ENCODE measurements around the gene AHCYL2.
"Not testable (repeated sequence)": the region's sequence is repeated elsewhere in the genome, so short reads cannot be mapped to it uniquely, and the experiment has no call there.

Gene AHCYL2

DNA sequence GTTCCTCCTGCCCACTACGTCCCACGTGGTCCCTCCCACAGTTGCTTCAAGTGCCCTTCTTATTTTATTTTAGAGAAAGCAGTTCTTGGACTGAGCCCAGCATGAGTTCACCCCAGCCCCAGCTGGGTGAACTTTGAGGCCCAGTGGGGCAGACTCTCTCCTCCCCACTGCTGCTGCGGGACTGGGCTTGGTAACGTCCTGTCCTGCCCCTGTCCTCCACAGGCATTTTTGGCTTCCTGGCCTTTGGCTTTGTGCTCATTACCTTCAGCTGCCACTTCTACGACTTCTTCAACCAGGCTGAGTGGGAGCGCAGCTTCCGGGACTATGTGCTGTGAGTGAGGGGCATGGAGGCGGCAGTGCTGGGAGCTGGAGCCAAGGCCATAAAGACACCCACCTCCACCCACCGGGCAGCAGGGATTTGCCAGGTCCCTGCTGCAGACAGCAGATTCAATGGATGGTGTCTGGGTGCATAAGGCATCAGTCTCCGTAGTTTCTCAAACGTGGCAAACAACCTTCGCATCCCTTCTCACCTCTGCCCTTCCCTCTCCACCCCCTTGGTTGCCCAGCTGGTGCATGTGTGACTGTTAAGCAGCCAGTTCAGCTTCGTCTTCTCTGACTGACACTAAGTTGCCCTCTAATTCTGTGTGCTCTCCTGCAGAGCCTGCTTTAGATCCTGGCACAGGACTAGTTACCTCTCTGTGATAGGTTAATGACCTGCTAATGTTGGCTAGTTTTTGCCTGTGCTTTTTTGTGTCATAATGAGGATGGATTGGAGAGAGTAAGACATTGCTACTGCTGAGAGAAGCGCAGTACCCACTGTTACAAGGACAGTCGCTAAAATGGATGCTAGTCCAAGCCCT lies 15.5 kb upstream of the AHCYL2 start:
- no peak for DNase-seq (ENCODE audit: low read depth)

DNA sequence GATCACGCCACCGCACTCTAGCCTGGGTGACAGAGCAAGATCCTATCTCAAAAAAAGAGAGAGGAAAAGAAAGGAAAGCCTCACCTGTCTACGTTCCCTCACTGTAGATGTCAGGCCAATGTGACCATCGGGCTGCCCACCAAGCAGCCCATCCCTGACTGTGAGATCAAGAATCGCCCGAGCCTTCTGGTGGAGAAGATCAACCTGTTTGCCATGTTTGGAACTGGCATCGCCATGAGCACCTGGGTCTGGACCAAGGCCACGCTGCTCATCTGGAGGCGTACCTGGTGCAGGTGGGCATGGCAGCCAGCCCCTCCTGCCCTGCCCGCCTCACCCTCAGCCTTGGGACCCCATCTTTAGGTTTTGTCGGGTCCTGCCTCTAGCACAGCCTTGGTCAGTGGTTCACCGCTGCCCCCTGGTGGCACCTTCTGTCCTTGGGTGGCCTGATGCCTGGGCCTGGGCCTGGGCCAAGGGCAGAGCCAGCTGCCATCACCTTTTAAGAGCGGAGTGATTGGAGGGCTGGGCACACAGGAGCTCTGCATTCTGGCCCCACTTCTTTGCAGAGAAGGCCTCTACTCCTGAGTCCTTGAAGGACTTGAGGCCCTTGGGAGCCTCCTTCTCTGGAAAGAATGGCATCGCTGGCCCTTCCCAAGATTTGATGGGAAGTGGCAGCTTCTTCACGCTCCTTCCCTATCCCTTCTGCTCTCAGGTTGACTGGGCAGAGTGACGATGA lies 14.4 kb upstream of the AHCYL2 start:
- DNase-seq (ENCODE audit: low read depth): peak; percentile 68

DNA sequence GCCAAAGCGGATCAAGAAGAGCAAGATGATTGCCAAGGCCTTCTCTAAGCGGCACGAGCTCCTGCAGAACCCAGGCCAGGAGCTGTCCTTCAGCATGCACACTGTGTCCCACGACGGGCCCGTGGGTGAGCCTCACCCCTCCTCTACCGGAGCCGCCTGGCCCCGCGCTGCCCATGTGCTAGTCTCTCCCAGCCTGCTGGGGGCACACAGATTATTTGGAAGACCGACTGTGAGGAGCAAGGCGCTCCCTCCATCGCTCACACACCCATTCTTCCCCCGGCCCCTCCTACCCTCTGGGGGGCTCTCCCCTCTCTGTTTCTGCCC lies 13.9 kb upstream of the AHCYL2 start:
- DNase-seq (ENCODE audit: low read depth): no peak

- no peak for DNase-seq (ENCODE audit: low read depth)
Measured at GRCh38 chr7:129212126-129212525, 12.7 kb upstream of the AHCYL2 start.

DNA sequence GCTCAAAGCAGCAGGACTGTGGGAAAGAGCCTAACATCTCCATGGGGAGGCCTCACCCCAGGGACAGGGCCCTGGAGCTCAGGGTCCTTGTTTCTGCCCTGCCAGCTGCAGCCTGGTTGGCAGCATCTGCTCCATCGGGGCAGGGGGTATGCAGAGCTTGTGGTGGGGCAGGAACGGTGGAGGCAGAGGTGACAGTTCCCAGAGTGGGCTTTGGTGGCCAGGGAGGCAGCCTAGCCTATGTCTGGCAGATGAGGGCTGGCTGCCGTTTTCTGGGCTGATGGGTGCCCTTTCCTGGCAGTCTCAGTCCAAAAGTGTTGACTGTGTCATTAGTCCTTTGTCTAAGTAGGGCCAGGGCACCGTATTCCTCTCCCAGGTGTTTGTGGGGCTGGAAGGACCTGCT lies 12.2 kb upstream of the AHCYL2 start:
- DNase-seq (ENCODE audit: low read depth): no peak

DNA sequence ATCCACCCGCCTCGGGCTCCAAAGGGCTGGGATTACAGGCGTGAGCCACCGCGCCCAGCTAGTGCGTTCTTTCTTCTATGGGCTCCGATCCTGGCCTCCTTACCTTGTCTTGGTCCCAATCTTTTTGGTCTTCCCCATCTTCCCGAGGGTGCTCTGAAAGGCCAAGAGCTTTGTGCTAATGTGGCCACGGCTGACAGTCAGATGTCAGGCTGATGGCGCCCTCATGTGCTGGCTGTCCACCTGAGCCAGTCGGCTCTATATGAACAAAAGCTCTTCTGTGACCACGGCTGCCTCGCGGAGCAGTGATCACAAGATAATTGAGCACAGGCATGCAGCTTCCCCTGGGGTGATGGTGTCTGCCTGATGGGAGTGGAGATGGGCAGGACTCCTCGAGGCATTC lies 11.0 kb upstream of the AHCYL2 start:
- peak; percentile 20 for DNase-seq (ENCODE audit: low read depth)

- DNase-seq (ENCODE audit: low read depth): not testable (repeated sequence)
Measured at GRCh38 chr7:129215691-129216090, 9.1 kb upstream of the AHCYL2 start.

DNA sequence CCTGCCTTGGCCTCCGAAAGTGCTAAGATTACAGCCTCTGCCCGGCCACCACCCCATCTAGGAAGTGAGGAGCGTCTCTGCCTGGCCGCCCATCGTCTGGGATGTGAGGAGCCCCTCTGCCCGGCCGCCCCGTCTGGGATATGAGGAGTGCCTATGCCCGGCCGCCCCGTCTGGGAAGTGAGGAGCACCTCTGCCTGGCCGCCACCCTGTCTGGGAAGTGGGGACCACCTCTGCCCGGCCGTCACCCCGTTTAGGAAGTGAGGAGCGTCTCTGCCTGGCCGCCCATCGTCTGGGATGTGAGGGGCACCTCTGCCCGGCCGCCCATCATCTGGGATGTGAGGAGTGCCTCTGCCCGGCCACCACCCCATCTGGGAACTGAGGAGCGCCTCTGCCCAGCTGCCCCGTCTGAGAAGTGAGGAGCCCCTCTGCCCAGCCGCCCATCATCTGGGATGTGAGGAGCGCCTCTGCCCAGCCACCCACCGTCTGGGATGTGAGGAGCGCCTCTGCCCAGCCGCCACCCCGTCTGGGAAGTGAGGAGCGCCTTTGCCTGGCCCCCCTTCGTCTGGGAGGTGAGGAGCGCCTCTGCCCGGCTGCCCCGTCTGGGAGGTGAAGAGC lies 8.6 kb upstream of the AHCYL2 start:
- DNase-seq (ENCODE audit: low read depth): not testable (repeated sequence)

GRCh38 chr7:129216821-129217416 lies 7.9 kb upstream of the AHCYL2 start:
- DNase-seq (ENCODE audit: low read depth): not testable (repeated sequence)

DNA sequence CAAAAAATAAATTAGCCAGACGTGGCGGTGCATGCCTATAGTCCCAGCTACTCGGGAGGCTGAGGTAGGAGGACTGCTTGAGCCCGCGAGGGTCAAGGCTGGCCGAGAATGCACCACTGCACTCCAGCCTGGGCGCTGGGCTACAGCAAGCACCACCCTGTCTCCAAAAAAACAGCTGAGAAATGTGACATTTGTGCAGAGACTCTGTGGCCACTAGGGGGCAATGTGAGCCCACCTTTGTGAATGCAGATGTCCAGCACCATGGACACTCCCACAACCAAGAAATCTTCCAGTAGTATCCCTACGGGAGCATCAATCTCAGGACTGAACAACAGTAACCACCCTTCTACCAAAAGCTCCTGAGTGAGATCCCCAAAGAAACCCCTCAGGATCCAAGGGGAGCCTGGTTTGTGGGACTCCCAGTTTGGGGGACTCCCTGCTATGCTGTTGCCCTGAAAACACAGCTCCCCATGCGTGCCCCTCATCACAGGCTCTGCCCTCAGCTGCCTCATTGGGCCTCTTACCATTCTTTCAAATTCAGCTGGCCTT lies 6.2 kb upstream of the AHCYL2 start:
- peak; percentile 84 for DNase-seq (ENCODE audit: low read depth)

DNA sequence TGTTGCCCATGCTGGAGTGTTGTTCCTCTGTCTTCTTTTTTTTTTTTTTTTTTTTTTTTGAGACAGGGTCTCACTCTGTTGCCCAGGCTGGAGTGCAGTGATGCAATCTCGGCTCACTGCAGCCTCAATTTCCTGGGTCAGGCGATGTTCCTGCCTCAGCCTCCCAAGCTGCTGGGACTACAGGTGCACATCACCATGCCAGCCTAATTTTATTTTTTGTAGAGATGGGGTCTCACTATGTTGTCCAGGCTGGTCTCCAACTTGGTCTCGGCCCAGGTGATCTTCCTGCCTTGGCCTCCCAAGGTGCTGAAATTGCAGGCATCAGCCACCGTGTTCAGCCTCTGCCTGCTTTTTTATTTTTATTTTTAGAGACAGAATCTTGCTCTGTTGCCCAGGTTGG lies 5.7 kb upstream of the AHCYL2 start:
- not testable (repeated sequence) for DNase-seq (ENCODE audit: low read depth)

DNA sequence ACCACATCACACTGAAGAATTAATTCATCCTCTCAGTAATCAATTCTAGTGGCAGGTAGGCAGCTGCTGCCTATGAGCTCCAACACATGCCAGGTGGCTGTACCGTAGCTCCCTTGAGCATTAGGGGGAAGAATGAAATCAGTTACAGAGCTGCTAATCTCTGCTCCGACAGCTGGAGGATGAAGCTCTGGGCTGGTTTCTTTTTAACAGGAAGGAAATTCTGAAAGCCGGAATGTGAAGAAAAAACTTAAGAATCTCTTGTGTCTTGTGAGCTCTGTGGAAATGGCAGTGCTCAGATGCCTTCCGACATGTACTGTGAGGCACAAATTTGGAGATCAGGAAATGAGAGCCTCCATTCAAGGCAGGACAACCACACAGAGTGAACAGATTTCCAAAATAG lies 2.8 kb upstream of the AHCYL2 start:
- no peak for DNase-seq (ENCODE audit: low read depth)

DNA sequence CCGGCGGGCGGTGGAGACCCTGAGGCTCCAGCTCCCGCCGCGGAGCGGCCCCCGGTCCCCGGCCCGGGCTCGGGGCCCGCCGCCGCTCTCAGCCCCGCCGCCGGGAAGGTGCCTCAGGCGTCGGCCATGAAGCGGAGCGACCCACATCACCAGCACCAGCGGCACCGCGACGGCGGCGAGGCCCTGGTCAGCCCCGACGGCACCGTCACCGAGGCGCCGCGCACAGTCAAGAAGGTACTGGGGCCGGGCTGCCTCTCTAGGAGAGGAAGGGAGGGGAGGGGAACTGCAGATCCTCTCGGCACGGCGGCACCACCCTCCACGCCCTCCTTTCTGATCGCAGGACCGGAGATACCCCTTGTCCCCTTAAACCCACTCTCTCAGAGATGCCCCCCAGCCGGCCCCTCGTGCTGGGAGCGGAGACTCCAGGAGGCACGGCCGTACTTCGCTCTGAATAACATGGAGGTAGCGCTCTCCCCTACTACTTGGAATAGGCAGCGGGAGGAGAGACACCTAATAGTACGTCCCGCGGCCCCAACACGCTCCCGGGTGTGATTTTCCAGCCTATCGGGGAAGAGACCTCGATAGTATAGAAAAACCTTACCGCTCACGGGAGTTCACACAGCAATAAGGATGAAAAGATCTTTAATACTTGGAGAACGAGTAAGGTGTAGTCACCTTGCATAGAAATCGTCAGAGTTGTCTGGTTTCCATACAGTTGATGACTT lies 538 bp downstream of the AHCYL2 start:
- DNase-seq (ENCODE audit: low read depth): peak; percentile 43

DNA sequence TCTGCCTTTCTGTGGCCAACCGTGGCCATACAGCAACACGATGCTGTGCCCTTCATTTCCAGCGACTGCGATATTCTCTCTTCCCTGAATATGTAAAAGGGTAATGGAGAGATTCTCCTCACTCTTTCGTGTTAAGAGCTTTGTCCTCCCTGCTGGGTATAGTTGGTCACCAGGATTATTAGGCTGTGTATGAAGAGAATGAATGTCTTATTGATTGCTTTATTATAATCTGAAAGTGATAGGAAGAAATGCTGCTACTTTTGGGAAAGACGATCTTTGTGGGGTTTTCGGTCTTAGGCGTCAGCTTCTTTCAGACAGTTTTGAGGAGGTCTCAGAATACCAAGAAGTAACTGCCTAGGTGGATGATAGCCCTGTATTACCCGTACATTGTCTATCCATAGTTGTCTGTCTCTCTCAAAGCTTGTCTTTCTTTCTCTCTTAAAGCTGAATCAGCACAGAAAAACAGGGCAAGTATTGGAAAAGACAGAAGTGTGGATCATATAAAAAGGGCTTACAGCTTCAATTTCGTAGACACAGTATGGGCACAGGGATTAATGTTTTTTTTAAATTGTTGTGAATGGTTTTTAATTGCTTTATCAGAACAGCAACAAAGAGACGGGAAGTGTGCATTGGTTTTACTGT lies 1.2 kb downstream of the AHCYL2 start:
- DNase-seq (ENCODE audit: low read depth): peak; percentile 1

DNA sequence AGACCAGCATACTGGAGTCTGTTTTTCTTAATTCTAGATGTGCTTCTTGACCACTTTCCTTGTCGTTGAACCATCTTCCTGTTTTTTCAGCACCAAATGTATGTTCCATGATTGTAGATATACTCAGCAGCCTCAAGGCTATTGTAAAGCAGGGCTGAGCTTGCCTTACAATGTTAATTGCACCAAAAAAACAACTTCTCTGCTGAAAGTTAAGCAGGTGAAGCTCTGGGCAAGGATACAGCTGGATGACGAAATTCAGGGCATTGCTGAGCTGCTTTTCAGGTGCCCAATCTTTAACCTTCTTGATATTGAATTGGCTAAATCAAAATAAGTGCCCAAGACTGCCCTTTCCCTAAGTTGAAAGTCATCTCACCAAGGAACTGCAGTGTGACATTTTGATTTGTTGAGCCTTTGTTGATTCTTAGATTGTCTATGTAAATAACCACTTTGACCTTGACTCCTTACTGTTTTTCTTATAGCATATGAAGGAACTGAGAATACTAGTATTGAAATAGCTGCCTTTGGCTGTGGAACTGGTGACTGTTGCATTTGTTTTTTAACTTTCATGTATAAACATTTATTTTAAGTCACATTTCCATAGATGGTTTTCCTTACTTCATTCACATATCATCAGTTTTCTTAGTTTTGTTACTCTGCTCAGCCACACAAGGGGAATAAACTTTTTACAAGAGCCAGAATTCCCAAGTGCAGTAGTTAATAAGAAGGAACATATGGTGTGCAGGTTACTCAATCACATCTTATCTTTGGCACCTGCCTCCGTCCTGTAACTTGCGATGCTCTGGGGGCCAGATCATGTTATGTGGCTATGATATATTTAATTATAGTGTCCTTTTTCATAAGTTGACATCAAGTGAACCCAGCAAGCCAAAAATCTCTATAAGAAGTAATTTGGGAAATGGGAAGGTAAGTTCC lies 3.1 kb downstream of the AHCYL2 start:
- DNase-seq (ENCODE audit: low read depth): no peak

- no peak for DNase-seq (ENCODE audit: low read depth)
Measured at GRCh38 chr7:129228633-129229032, 3.8 kb downstream of the AHCYL2 start.

GRCh38 chr7:129231666-129232065 lies 6.8 kb downstream of the AHCYL2 start:
- DNase-seq (ENCODE audit: low read depth): no peak

GRCh38 chr7:129238546-129238945 lies 13.7 kb downstream of the AHCYL2 start:
- no peak for DNase-seq (ENCODE audit: low read depth)

- peak; percentile 18 for DNase-seq (ENCODE audit: low read depth)
Measured at GRCh38 chr7:129240119-129240820, 15.4 kb downstream of the AHCYL2 start.
